ENCODE measurements around the gene FGF12. TPM values are rescaled to one million over a fixed set of nuclear protein-coding genes. Genes with fewer than 3 reads are reported as not detected.

The FGF12 gene
- total RNA-seq, 1 donor from 2014 or later, result 3.2 TPM

DNA sequence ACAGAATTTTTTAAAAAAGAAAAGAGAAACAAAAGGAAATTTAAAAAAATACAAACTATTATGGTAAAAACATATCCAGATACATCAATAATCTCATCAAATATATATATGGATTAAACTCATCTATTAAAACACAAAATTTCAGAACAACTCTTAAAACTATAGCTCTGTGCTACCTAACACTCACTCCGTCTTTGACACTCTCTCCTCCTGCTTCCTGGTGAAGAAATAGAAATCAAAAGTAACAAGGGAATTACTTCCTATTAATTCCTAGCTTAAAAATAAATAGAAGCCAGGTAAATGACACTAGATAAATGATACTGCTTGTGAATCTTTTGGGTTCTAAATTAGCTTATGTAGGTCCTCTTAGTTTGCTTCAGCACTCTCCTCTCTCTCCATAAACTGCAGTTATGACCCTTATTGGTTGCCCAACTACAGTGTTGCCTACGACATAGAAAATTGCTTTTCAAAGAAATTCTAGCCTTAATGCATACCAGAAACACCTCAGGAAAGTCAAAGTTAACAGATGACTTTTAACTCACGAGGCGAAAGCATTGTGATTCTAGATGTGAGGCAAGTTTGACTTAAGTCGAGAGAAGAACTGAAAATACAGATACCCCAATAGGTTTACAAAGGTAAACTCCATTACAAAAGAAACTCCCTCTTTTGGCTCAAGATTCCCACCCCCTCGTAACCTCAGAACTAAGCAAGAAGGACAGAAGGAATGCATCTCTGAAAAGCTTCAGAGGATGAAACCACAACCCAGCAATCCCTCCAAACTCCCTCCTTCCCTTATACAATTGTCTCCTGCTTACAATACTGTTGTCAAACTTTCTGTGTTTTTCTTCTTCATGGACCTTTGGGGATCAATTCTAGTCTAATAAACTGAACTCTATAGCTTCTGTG, 394.7 kb downstream of the FGF12 start:
- no peak for DNase-seq (ENCODE audit: low spot score)

DNA sequence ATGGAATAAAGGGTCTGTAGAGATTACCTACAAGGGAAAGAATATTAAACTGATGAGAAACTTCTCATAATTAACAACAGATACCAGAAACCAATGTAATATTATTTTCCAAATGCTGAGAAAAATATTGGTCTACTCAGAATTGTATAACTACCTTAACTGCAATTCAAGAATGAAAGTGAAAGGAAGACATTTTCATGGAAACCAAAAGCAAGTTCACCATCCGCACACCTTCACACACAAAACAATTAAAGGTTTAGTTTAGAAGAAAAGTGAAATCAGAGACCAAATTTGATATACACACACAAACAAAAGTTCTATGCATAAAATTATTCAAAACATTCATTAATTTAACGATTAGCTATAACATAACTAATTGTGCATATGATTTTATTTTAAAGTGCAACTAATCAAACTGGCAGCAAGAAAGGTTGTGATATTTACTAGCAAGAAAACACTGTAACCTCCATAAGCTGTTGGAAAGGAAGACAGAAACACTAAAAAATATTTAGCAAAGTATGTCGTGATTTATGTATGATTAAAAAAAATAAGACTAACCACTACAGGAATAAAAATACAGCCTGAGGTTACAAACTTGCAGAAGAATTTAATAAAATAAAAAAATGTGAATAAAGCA, 395.5 kb downstream of the FGF12 start:
- no peak for DNase-seq (ENCODE audit: low spot score)

DNA sequence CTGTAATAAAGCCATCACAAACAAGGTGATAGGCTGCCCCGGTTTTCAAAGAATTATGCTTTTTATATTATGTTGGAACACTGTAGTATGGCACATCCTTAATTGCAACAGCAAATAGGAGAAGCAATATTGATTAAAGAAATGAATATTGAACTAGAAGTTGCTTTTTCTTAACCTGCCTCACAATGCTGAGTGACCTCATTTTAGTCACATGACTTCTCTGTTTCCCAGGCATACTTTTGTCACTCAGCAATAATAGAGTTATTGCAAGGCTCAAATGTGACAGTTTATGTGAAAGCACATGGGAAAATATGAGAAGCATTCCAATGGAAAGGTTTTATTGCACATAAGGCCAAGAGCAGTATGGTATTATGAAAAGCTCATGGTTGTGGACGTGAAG, 400.7 kb downstream of the FGF12 start:
- no peak for DNase-seq (ENCODE audit: low spot score)

GRCh38 chr3:192317564-192317963, 409.8 kb downstream of the FGF12 start:
- no peak for DNase-seq (ENCODE audit: low spot score)

DNA sequence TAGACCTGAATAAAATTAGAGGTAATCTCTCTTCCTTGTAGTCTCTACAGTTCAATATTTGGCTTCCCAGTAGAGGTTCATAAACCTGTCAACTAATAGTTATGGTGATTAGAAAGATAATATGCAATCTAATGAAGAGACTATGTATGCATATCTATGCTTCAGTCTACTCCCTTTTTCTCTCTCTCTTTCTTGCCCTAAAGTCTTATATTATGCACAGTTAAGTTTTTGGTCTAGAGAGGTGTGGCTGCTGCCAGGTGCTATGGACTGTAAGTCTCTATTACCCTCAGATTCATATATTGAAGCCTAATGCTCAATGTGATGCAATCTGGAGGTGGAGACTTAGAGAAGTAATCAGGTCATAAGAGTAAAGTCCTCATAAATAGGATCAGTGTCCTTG, 413.7 kb downstream of the FGF12 start:
- DNase-seq (ENCODE audit: low spot score), result no peak

GRCh38 chr3:192307631-192308030, 419.7 kb downstream of the FGF12 start:
- no peak for DNase-seq (ENCODE audit: low spot score)

- no peak for DNase-seq (ENCODE audit: low spot score)
Measured at GRCh38 chr3:192303235-192303634, 424.1 kb downstream of the FGF12 start.

GRCh38 chr3:192302721-192303120, 424.6 kb downstream of the FGF12 start:
- no peak for DNase-seq (ENCODE audit: low spot score)

DNA sequence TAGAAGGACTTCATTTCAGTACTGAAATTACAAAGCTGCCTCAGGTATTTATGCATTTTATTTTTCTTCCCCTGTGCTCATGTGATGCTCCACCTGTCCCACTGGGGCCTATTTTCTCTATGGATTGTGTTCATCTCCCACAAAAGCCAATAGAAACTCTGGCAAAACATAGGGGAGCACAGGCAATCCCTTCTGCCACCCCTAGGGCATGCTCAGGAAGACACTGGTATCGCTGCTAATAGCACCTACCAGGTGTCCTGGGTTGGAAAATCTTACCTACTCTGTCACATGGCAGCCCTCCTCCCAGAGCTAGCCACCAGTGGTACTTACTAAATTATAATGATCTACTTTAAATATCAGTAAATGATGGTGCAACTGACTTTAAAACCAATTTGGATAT, 427.4 kb downstream of the FGF12 start:
- DNase-seq (ENCODE audit: low spot score), result no peak

- no peak for DNase-seq (ENCODE audit: low spot score)
Measured at GRCh38 chr3:192296845-192297244, 430.5 kb downstream of the FGF12 start.

- DNase-seq (ENCODE audit: low spot score), result no peak
Measured at GRCh38 chr3:192284443-192285072, 442.8 kb downstream of the FGF12 start.

DNA sequence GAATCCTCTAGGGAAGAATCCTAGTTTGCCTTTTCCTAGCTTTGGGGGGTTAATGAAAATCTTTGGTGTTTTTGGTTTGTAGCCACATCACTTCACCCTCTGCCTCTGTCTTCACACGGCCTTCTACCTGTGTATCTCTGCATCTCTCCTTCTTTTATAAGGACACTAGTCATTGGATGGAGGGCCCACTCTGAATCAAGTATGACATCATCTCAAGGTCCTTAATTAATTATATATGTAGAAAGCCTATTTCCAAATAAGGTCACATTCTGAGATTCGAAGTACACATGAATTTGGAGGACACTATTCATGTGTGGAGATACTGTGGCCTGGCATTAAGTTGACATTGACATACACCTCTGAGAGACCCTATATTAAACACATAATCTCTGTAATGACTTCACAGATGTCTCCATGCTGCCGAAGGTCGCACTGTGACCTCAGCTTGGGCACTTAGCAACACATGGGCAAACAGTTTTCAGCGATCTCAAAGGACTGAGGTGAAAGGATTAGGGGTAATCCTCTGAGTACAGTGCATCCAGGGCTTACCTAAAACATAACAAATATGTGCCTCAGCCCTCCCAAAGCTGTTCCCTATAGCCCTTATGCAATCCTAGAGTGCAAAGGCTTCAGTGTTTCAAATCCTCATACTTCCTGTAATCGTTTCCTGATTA, 446.0 kb downstream of the FGF12 start:
- no peak for DNase-seq (ENCODE audit: low spot score)

DNA sequence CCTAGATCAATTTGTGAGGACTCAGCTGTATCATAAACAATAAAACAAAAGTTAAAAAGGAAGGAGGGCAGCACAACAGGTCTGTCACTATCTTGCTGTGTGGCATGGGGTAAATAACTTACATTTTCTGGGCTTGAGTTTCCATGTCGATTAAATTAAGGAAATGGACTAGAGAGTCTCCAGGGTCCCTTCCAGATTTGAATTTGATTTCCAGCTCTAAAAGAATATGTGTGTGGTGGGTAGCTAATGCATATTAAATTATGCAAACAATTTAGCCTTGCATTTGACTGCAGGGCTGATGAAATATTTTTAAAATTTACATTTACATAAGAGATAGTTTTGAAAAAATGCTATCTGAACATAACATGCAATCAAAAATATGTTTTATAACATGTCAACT, 447.7 kb downstream of the FGF12 start:
- no peak for DNase-seq (ENCODE audit: low spot score)

GRCh38 chr3:192277477-192277876, 449.9 kb downstream of the FGF12 start:
- no peak for DNase-seq (ENCODE audit: low spot score)

- DNase-seq (ENCODE audit: low spot score), result no peak
Measured at GRCh38 chr3:192275741-192276355, 451.5 kb downstream of the FGF12 start.

GRCh38 chr3:192273697-192274010, 453.7 kb downstream of the FGF12 start:
- peak; percentile 43 for DNase-seq (ENCODE audit: low spot score)

GRCh38 chr3:192273001-192273696, 454.2 kb downstream of the FGF12 start:
- DNase-seq (ENCODE audit: low spot score), result no peak

DNA sequence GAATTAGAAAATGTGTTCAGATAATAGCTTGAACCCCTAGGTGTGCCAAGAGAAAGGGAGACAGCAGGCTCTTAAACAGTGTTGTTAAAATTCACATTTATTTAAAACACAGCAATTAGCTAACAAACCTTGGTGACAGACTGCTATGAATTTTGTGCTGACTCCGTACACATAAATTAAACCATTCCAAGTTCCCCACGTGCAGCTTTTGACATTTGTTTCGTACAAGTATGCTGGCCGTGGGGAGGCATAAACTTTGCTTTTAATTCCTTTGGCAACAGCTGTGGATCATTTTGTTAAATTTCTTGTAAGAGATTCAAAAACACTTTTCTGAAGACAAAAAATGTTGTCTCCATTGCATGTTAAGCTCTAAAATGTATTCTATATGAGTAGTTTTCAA, 465.3 kb downstream of the FGF12 start:
- no peak for DNase-seq (ENCODE audit: low spot score)

DNA sequence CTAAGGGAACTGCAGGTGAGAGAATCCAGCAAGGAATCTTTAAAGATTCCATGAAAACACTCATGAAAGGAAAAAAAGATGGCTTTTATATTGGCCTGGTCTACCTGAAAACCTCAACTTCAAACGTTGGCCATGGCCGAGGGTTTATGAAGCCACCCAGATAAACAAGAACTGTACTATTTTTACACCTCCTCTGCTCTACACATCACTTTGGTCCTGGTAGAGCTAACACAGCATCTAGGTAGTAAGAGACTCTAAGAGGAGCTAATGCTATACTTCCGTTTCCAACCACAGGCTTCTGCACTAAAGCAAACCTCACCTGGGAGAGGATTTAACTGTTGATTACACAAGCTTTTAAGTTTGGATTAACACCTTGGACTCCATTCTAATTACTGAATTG, 466.2 kb downstream of the FGF12 start:
- DNase-seq (ENCODE audit: low spot score), result no peak

GRCh38 chr3:192260116-192261010, 467.0 kb downstream of the FGF12 start:
- no peak for DNase-seq (ENCODE audit: low spot score)

All from ureter (tissue), 1 donor.